ENCODE results near the gene PDZK1.
"Not testable (repeated sequence)": the region's sequence is repeated elsewhere in the genome, so short reads cannot be mapped to it uniquely, and the experiment has no call there.

The PDZK1 gene

DNA sequence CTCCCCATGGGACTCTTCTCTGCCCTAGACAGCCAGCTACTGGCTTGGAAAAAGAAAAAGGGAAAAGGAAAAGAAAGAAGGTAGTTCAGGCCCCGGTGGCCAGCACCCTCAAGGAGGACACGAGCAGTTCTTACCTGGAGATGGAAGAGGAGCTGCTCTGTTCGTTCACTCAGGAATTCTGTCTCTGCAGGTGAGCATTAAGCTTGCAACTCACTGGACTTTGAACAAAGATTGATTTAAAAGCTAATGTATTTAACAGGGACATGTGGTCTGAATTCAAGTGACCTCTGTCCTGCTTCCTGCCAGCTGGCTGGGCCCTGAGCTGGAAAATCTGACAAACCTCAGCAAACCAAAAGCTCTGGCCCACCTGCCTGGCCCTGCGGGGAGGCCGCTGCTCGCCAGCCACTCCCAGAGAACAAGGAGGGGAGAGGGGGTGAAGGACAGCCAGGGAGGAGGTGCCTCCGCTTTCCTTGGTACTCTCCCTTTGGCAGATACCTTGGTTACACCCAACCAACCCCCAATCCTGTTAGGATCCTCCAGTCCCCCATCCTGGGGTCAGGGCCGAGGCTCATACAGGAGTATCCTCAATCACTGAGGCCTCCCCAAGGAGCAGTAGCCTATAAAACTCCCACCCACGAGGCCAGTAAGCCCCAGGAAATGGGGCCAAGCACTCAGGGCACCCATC, at the start of gene PDZK1:
TSS of gene PDZK1 (minus strand) at position 186 of the 685 bp plus-strand sequence. CDS start 19,347 bp downstream, outside the sequence.
- DNase-seq (ENCODE audit: low read depth) = no peak

- no peak for DNase-seq (ENCODE audit: low read depth)
Measured at GRCh38 chr1:145751491-145752037, 44.4 kb upstream of the PDZK1 start.

DNA sequence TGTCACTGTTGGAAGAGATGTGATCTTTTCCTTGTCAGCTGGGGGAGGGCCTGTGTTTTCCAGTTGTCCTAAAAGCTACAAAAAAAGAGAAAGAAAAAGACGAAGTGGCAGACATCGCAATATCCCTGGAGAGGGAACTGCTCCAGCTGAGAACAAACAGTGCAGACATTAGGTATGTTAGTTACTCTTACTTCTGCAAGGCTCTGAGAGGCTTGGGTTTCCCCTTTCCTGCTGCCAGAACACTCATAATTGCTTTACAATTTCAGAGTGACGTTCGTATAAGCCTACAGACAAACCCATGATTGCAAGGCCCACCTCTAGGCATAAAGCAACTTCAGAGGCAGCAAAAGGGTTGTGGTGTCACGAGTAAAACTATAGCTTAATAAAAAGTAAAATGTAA, 43.3 kb upstream of the PDZK1 start:
- DNase-seq (ENCODE audit: low read depth) = no peak

- DNase-seq (ENCODE audit: low read depth) = peak; percentile 8
Measured at GRCh38 chr1:145747398-145748247, 40.5 kb upstream of the PDZK1 start.

DNA sequence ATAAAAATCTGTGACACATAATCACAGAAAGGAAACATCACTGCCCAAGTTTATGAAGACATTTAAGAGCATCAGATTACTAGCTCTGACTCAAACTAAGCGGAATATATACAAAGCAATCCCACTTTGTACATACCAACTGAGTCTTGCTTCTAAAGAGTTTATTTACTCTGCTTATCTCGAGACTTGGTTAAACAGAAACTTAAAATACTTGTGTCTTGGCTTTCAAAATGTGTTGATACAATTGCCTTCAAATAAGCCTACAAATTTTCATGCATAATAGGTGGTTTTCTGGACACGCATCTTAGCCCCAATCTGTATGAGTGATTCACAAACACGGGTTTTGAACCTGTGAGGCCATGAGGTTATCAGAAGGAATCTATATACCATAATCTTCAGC, 33.1 kb upstream of the PDZK1 start:
- no peak for DNase-seq (ENCODE audit: low read depth)

- DNase-seq (ENCODE audit: low read depth) = no peak
Measured at GRCh38 chr1:145736191-145736590, 29.0 kb upstream of the PDZK1 start.

- DNase-seq (ENCODE audit: low read depth) = no peak
Measured at GRCh38 chr1:145730900-145731299, 23.7 kb upstream of the PDZK1 start.

DNA sequence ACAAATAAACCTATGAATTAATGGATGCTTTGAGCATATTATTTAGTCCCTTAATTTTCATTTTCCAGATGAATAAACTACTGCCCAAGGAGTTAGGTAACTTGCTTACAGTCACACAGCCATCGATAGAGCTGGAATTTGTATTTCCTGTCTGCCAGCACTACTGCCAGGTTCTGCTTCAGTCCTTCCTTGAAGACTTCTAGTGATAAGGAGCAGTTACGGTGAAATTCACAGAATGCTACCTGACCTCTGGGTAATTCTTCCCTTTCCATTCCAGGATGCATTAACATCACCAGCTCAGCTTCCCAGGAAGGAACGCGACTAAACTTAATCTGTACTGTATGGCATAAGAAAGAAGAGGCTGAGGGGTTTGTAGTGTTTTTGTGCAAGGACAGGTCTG, 23.3 kb upstream of the PDZK1 start:
- DNase-seq (ENCODE audit: low read depth) = no peak

DNA sequence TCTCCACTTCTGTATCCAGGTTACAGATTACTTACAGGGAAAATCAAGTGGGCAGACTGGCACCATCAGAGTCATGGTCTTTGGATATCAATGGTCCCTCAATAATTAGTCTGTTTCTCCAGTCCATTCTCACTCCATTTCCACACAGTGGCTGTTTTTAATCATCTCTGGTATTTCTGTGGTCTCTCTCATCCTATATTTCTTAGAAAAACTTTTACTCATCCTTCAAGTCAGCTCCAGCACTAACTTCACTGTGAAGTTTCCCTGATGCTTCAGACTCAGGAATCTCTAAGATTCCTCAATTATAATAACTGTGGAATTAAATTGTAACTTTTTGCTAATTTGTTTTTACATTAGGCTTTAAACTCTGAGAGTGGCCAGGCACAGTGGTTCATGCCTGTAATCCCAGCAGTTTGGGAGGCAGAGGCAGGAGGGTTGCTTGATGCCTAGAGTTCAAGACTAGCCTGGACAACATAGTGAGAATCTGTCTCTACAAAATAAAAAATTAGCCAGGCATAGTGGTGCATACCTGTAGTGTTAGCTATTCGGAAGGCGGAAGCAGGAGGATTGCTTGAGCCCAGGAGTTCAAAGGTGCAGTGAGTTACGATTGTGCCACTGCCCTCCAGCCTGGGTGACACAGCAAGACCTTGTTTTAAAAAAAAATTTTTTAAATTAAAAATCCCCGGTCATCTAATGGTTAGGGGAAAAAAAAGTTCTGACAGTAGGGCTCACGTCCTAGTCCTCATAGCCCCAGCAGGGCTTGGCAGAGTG, 22.7 kb upstream of the PDZK1 start:
- no peak for DNase-seq (ENCODE audit: low read depth)

DNA sequence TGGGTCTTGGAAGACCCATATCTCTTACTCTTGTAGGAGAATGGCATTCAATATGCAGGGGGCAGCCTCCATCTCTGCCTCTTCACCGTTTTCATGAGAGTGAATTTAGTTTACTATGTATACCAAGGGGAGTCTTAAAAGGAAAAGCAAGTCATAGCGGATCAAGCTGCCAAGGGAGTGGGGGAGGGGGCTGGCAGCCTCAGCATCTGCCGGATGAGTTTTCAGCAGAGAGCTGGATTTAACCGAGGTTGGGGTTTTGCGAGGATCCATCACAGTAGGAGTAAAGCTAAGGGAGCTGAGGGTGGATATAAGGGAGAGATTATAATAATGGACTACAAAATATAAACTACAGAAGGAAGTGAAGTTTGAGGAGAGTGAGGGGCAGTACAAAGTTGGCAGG, 22.0 kb upstream of the PDZK1 start:
- DNase-seq (ENCODE audit: low read depth) = no peak

DNA sequence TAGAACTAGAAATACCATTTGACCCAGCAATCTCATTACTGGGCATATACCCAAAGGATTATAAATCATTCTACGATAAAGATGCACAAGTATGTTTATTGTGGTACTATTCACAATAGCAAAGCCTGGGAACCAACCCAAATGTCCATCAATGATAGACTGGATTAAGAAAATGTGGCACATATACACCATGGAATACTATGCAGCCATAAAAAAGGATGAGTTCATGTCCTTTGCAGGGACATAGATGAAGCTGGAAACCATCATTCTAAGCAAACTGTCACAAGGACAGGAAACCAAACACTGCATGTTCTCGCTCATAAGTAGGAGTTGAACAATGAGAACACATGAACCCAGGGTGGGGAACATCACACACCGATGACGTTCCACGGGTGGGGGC, 19.0 kb upstream of the PDZK1 start:
- not testable (repeated sequence) for DNase-seq (ENCODE audit: low read depth)

- DNase-seq (ENCODE audit: low read depth) = peak; percentile 17
Measured at GRCh38 chr1:145720878-145721671, 13.9 kb upstream of the PDZK1 start.

- no peak for DNase-seq (ENCODE audit: low read depth)
Measured at GRCh38 chr1:145720556-145720877, 13.3 kb upstream of the PDZK1 start.

DNA sequence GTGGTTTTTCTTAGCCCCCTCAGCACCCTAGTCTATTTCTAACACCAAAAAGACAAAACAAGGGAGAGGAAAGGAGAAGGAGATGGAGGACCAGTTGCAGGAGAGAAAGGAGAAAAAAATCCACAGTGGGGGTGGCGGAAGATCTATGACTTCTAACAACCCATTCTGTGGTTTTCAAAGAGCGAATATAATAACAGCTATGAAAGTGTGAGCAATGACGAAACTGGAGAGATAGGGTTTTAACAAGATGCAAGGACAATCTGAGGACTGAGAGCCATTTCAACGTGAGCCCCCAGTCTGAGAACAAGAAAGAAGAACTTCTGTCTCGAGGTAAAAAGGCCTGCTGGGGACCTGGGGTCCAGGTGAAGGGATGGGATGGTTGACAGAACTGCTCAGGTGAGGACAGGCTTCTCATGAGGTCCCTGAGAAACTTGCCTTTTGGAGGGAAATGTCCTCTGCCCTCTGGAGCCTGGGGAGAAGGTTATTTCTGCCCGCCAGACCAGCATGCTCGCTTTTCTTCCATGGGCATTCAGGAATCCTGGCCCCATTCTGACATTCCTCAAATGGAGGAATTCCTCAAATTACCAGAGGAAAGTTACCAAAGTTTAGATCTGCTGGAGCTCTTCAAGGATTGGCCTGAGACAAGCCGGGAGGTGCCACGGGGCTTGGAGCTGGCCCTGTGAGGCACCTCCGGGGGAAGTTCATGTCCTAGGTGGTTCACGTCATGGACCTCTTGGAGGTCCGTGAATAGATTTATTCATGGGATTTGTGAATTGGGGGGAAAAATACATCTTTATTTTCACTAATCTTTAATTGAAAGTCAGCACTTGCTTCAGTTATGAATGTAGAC, 12.3 kb upstream of the PDZK1 start, which contains the start of gene CD160:
TSS of gene CD160 (plus strand) at position 270 of the 850 bp plus-strand sequence. CDS start 8,829 bp downstream, outside the sequence.
- DNase-seq (ENCODE audit: low read depth) = no peak

GRCh38 chr1:145718465-145718864, 11.3 kb upstream of the PDZK1 start:
- DNase-seq (ENCODE audit: low read depth) = not testable (repeated sequence)

DNA sequence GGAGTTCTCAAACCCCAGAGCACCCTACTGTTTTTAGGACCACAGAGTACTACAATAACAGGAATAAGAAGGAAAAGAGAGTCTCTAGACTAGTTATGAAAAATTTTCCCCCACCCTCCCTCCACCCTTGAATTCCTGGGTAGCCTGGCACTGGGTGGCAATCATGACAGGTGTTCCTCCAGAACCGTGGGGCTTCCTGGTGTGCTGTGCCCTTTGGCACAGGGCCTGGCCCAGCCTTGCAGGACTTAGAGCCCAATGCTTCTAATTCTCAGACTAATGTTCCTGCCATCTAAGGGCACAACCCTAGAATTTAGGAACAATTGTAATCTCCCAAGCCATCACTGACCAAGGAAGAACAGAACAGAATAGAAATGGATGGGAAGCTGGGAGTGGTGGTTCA, 10.7 kb upstream of the PDZK1 start:
- no peak for DNase-seq (ENCODE audit: low read depth)

DNA sequence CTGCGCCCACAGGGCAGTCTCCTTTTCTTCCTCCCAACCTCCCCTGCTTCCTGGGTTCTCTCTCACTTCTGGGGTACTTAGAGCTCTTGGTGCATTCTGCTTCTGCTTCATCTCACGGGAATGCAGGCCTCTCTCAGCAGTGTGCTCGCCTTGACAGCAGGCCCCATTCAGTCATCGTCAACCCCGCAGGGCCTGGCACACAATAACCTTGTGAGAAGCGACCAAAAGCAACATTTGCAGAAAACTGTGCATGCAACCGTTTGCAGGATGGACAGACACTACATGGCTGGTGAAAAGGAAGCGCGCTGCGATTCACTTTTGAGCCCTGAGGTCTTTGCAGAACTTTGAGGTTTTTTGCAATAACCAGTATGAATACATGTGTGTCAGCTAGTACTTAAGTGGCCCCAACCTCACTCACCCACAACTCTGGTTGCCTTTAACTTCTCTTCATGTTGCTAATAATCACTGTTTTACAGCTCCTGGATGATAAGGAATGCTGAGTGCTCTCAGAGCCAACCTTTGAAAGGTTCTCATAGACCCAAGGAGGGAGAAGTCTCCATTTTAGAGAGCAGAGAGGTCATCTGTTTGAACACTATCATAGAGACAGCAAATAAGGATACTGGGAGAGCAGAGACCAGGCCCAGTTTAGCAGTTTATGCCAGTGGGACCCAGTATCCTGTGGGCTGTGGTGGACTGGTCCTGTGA, 9.6 kb upstream of the PDZK1 start:
- DNase-seq (ENCODE audit: low read depth) = no peak

- DNase-seq (ENCODE audit: low read depth) = no peak
Measured at GRCh38 chr1:145714524-145715111, 7.5 kb upstream of the PDZK1 start.

GRCh38 chr1:145711213-145711651, 4.1 kb upstream of the PDZK1 start:
- DNase-seq (ENCODE audit: low read depth) = no peak
